NCI-H748 (cell line): ENCODE results near the gene NELFA.

Experiments
- DNase-seq: peaks from one replicate; lab custom pipeline; 2025; ENCODE audit not compliant: unreplicated experiment; lab: John Stamatoyannopoulos, UW

The NELFA gene

GRCh38 chr4:1983053-1983845 is 25.5 kb downstream of the NELFA start:
- DNase-seq: no peak

GRCh38 chr4:1982124-1983052 is 26.4 kb downstream of the NELFA start:
- no peak for DNase-seq

GRCh38 chr4:1981251-1982058 is 27.3 kb downstream of the NELFA start:
- DNase-seq: peak; percentile 1

GRCh38 chr4:1980561-1981041 is 28.2 kb downstream of the NELFA start:
- no peak for DNase-seq

GRCh38 chr4:1979477-1980196 is 29.1 kb downstream of the NELFA start:
- DNase-seq: no peak

GRCh38 chr4:1978741-1979476 is 29.9 kb downstream of the NELFA start:
- no peak for DNase-seq

GRCh38 chr4:1978226-1978625 is 30.5 kb downstream of the NELFA start:
- no peak for DNase-seq

GRCh38 chr4:1976416-1977352 is 32.1 kb downstream of the NELFA start:
- no peak for DNase-seq

GRCh38 chr4:1975880-1976279 is 32.9 kb downstream of the NELFA start:
- DNase-seq: no peak

GRCh38 chr4:1975391-1975801 is 33.4 kb downstream of the NELFA start:
- DNase-seq: no peak

- no peak for DNase-seq
Observed at GRCh38 chr4:1974840-1975239, 33.9 kb downstream of the NELFA start.

GRCh38 chr4:1973661-1974060 is 35.1 kb downstream of the NELFA start:
- DNase-seq: no peak

GRCh38 chr4:1973218-1973617 is 35.6 kb downstream of the NELFA start:
- DNase-seq: no peak

GRCh38 chr4:1972414-1972813 is 36.4 kb downstream of the NELFA start:
- no peak for DNase-seq

- no peak for DNase-seq
Observed at GRCh38 chr4:1971456-1972200, 37.1 kb downstream of the NELFA start.

- no peak for DNase-seq
Observed at GRCh38 chr4:1970926-1971325, 37.8 kb downstream of the NELFA start.

- DNase-seq: no peak
Observed at GRCh38 chr4:1969928-1970723, 38.6 kb downstream of the NELFA start.
